HG03175 (cell line): ENCODE data around the gene GANC.
"Not testable (repeated sequence)": the region's sequence is repeated elsewhere in the genome, so short reads cannot be mapped to it uniquely, and the experiment has no call there.

Experiments used
- ATAC-seq: cut with Tn5 transposase; IDR thresholded peaks from one replicate; pipeline ENCODE4 v1.9.1; 2021; ENCODE audit warnings: mild to moderate bottlenecking, moderate library complexity; ENCODE audit not compliant: unreplicated experiment

The GANC gene

GRCh38 chr15:42283671-42284070 is 10.7 kb downstream of the GANC start:
- ATAC-seq: no peak

DNA sequence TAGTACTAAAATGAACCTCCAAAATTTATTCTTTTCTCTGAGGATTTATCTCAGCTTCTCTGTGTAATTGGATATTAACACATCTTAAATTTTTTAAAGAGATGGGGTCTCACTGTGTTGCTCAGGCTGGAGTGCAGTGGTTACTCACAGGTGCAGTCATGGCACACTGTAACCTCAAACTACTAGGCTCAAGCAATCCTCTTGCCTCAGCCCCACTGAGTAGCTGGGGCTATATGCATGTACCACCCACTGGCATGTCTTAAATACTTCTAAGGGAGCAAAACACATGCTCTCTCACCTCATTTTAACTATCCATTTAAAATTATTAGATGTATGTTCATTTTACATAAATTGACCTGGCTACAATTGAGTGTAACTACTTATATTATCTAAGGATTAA is 11.6 kb downstream of the GANC start:
- no peak for ATAC-seq

DNA sequence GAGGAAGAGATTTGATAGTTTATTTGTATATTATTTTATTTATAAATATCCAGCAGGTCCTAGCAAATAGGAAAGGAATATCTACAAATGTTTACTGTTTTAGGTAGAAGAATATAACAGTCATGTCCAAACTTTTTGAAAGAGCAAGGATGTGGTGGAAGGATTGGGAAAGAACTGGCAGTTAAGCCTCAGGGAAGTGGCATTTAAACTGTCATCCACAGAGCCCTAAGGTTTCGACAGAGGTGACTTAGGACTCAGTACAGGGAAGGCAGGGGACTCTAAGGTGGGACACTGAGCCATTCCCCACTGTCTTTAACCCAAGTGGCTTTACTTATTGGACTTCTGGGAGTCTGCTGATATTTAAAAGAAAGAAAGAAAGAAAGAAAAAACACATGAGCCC is 12.0 kb downstream of the GANC start:
- no peak for ATAC-seq

- ATAC-seq: no peak
Observed at GRCh38 chr15:42286445-42287029, 13.5 kb downstream of the GANC start.

- ATAC-seq: no peak
Observed at GRCh38 chr15:42287931-42288330, 14.9 kb downstream of the GANC start.

GRCh38 chr15:42289166-42289565 is 16.2 kb downstream of the GANC start:
- ATAC-seq: no peak

GRCh38 chr15:42301004-42301403 is 28.0 kb downstream of the GANC start:
- ATAC-seq: not testable (repeated sequence)

DNA sequence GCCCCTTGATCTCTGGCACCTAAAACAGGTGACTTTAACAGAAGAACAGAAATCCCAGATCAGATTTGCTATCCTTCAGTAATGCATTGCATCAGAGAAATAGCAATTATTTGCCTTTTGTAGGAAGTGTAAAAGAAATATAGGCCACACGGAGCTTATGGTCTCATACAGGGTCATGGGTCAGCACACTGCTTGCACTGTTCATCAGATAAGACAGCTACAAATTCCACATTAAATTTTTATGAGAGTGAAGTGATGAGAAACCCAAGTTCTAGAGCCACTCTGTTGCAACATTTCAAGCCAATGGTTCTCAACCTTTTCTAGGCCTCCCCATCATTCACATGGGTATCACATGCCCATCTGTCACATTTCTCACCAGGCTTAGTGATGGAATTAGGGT is 33.7 kb downstream of the GANC start:
- ATAC-seq: no peak

DNA sequence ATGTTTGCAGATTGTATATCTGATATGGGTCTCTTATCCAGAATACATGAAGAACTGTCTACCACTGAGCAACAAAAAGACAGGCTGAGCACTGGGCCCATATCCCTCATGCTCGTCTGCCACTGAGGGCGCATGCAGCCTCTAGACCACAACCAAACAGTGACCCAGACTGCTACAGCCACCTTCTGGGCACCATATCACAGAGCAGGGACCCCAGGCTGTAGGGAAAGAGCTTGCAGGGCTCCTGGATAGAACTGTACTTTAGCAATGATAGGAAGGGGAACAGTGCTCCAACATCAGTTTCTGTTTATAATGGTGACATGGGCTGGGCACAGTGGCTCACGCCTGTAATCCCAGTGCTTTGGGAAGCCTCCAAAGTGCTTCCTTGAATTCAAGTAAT is 40.5 kb downstream of the GANC start:
- ATAC-seq: no peak

DNA sequence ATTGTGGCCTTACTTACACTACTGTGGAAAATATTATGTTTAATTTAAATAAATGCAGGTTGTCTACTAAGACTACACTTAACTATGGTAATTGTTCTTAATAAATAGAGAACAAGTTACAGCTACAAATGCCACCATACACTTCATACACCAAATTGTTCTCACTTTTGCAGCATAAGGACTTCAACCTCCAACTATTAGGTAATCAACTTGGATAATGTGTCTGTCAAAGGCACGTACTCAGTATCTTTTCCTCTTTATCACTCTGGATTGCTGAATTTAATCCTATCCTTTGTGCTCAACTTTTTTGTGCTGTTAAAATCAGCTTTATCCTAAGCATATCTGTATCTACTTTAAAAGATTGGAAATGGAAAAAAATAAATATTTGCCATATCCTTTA is 41.8 kb downstream of the GANC start:
- no peak for ATAC-seq

DNA sequence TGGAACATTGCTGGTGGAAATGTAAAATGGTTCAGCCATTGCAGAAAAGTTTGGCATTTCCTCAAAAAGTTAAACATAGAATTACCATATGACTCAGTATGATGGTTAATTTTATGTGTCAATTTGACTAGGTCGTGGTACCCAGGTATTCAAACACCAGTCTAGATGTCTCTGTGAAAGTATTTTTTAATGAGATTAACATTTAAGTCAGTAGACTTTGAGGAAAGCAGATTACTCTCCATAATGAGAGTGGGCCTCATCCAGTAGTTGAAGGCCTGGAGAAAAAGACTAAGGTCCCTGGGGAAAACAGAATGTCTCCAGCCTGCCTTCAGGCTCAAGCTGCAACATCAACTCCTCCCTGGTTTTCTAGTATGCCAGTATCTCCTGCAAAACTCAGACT is 42.5 kb downstream of the GANC start:
- no peak for ATAC-seq

DNA sequence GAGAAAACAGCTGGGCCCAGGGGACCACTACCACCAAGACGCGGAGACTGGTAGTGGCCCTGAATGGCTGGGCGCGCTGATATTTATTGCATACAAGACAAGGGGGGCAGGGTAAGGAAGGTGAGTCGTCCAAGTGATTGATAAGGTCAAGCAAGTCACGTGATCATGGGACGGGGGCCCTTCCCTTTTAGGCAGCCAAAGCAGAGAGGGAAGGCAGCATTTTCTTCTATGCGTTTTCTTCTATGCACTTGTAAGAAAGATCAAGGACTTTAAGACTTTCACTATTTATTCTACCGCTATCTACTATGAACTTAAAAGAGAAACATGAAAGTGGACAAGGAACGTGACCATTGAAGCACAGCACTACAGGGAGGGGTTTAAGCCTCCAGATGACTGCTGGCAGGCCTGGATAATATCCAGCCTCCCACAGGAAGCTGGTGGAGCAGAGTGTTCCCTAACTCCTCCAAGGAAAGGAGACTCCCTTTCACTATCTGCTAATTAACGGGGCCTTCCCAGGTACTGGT is 43.3 kb downstream of the GANC start:
- not testable (repeated sequence) for ATAC-seq

DNA sequence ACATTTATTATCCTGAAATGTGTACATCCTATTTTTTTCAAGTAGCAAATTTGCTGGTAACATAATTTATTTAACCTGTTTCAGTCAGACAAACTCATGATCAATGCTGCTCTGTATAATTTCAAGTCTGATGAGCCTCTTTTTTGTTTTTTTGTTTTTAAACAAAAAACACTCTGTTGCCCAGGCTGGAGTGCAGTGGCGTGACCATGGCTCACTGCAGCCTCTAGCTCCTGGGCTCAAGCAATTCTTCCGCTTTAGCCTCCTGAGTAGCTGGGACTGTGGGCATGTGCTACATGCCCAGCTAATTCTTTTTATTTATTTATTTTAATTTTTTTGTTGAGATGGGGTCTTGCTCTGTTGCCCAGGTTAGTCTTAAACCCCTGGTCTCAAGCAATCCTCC is 46.2 kb downstream of the GANC start:
- ATAC-seq: no peak

- ATAC-seq: no peak
Observed at GRCh38 chr15:42324308-42324707, 51.3 kb downstream of the GANC start.

DNA sequence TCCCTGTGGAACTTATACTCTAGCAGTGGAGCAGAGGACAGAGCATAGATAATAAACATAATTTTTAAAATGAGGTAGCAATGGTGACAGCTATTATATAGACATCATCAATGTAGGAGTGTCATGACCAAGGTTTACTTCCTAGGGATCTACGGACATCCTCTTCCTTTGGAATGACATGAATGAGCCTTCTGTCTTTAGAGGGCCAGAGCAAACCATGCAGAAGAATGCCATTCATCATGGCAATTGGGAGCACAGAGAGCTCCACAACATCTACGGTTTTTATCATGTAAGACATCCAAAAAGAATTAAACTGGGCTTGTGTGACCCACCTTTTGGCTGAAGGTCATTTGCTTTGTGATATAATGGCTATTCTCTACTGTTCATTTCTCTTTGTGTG is 56.2 kb downstream of the GANC start:
- no peak for ATAC-seq

- ATAC-seq: no peak
Observed at GRCh38 chr15:42329992-42330391, 57.0 kb downstream of the GANC start.

GRCh38 chr15:42331235-42331634 is 58.2 kb downstream of the GANC start:
- no peak for ATAC-seq

- ATAC-seq: no peak
Observed at GRCh38 chr15:42332331-42332730, 59.3 kb downstream of the GANC start.

GRCh38 chr15:42335074-42335473 is 62.1 kb downstream of the GANC start:
- no peak for ATAC-seq

DNA sequence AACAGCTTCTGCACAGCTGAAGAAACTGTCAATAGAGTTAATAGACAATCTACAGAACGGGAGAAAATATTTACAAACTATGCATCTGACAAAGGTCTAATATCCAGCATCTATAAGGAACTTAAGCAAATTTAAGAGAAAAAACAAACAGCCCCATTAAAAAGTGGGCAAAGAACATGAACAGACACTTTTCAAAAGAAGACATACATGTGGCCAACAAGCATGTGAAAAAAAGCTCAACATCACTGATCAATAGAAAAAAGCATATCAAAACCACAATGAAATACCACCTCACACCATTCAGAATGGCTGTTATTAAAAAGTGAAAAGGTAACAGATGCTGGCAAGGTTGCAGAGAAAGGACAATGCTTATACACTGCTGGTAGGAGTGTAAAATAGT is 63.6 kb downstream of the GANC start:
- not testable (repeated sequence) for ATAC-seq

DNA sequence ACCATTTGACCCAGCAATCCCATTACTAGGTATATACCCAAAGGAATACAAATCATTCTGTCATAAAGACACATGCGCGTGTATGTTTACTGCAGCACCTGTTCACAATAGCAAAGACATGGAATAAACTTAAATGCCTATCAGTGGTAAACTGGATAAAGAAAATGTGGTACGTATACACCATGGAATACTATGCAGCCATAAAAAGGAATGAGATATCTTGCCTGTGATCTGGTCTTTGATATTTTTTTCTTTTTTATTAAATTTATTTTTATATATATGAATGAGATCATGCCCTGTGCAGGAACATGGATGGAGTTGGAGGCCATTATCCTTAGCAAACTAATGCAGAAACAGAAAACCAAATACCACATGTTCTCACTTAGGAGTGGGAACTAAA is 64.1 kb downstream of the GANC start:
- not testable (repeated sequence) for ATAC-seq

DNA sequence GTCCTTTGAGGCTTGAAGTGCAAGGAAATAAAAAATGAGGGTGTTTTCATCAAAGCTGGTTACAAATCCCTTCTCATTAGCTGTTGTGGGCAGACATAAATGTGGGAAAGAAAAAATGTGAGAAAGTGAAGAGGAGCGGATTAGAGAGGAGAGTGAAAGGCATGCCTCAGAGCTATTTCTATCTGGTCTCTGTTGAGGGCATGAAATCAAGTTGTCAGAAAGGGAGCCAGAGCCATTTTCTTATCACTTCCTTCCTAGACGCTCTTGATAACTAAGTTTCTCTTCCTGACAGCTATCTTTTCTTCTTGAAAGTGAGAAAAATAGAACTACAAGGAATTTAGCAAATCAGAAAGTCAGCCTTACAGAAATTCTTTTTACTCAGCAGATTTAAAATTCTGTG is 65.5 kb downstream of the GANC start:
- no peak for ATAC-seq

- ATAC-seq: no peak
Observed at GRCh38 chr15:42343596-42344232, 70.7 kb downstream of the GANC start.
